ENCODE results near the gene NCOR2.

DNA sequence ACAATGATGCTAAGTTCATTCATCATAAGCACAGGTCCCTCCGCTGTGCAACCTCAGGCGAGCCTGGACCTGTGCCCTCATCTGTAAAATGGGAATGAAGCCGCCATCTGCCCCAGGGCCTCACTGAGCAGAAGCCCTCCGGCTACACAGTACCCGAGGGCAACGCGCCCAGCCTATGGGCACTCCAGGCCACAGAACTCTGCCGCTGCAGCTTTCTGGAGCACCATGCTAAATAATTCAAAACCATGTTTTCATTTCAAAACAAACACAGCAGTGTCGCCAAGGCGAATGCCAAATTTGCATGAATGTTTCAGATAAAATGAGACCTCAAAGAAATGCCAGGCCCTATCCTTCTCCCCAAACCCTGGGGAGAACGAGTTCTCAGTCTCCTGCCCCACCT is 4.0 kb downstream of the NCOR2 start:
- TF ChIP-seq POLR2AphosphoS5 (IDR thresholded peaks at IDR 0.05; ENCODE audit: insufficient read depth, low read depth, low read length): no peak
- TF ChIP-seq CTCF (IDR thresholded peaks at IDR 0.05; ENCODE audit: extremely low read depth in 1 of 2, insufficient read depth in 1 of 2, low read depth in 1 of 2, low read length in 2 of 2): no peak
- no peak for TF ChIP-seq EZH2 (IDR thresholded peaks at IDR 0.05; ENCODE audit: borderline replicate concordance, low read depth, low read length, severe bottlenecking)
- TF ChIP-seq POLR2A (IDR thresholded peaks at IDR 0.05; ENCODE audit: low read depth, low read length): no peak
- no peak for TF ChIP-seq MAX (IDR thresholded peaks at IDR 0.05; ENCODE audit: insufficient read depth, insufficient read length)
- TF ChIP-seq MYC (IDR thresholded peaks at IDR 0.05; ENCODE audit: low read depth, low read length): no peak
- no peak for TF ChIP-seq FOS (IDR thresholded peaks at IDR 0.05; ENCODE audit: borderline replicate concordance, insufficient read depth, low read length)
- TF ChIP-seq JUN (IDR thresholded peaks at IDR 0.05; ENCODE audit: borderline replicate concordance, insufficient read depth, insufficient read length, low read depth): no peak
- no peak for TF ChIP-seq GATA2 (IDR thresholded peaks at IDR 0.05; ENCODE audit: insufficient read depth, insufficient read length, low read depth, low read length)
